Lower leg skin (tissue), 3 donors: ENCODE data around the gene NFYC.

Experiments used
- CTCF ChIP-seq, 3 donors: fragments of 450-650 bp; IDR thresholded peaks; one replicate each; pipeline ENCODE4 v1.5.1; 2016; ENCODE audit warnings: antibody characterized with exemption in 3 of 3, mild to moderate bottlenecking in 3 of 3, moderate library complexity in 2 of 3
- POLR2A ChIP-seq, 2 donors: fragments of 450-650 bp; IDR thresholded peaks; one replicate each; pipeline ENCODE4 v1.6.1; 2016 to 2017; ENCODE audit warnings: antibody characterized with exemption in 2 of 2, mild to moderate bottlenecking in 1 of 2, moderate library complexity in 1 of 2

DNA sequence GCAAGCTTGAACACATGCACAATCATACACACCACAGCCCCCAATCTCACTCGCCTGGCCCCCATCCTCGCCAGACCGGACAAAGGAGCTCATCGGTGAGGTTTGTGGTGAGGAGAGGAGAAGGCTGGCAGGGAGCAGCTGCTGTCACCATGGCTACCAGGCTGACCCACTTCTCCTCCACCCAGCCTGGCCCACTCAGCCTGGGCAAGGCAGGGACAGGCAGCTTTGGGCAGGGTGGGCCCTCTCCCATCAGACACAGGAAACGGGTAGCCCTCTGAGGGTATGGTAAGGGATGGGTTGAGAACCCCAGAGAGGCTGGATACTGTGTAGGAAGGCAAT lies 41.9 kb upstream of the NFYC start:
- TF ChIP-seq CTCF (IDR thresholded peaks at IDR 0.05) (no peak), POLR2A (IDR thresholded peaks at IDR 0.05) (no peak)
